Right lung (tissue), 5 donors: ENCODE data around the gene COL26A1. TPM values are rescaled to one million over a fixed set of nuclear protein-coding genes. Genes with fewer than 3 reads are reported as not detected.

ENCODE experiments used
- DNase-seq, 2 donors: peaks; one replicate each; pipeline ENCODE4 v3.0.0-alpha.2; 2013
- polyA plus RNA-seq, 5 donors: library from polyadenylated mRNA; unstranded; fragments of 120-200 nt; gene quantifications; one replicate each; pipeline versions ENCODE4 v1.2.1 to v1.2.3, GENCODE V29; 2013; ENCODE audit warnings: inconsistent platforms in 1 of 5, low replicate concordance in 1 of 5; ENCODE audit not compliant: insufficient read length in 5 of 5, insufficient read depth in 1 of 5

The COL26A1 gene
- polyA plus RNA-seq, 5 donors, result 5.9 to 8.6 (median 6.0) TPM

DNA sequence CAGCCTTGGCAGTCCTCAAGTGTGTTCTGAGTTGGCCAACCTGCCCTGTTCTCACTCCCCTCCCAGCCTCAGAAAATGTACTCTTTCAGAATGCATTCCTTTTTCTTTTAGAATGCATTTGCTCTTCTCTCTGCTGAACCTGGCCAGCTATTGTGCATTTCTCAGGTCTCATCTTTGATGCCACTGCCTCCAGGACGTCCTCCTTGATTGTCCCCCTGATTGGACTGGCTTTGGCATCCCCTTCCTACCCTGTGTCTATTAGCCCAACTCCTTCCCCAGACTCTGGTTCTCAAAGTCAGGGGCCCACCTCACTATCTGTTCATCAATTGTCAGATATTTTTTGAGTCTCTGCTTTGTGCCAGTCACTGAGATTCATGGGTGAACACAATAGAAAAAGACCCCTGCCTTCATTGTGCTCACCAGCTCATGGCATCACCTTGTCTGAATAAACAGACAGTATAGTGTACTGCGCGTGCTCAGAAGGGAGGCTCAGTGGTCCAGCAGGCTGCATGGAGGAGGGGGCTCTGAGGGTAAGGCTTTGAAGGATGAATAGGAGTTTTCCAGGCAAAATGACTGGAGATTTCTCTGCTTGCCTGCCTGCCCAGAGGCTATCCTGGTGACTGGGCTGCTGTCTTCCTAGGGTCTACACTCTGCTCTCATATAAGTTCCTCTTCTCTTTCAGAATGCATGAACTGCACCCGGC is 169.9 kb downstream of the COL26A1 start:
- no peak for DNase-seq

DNA sequence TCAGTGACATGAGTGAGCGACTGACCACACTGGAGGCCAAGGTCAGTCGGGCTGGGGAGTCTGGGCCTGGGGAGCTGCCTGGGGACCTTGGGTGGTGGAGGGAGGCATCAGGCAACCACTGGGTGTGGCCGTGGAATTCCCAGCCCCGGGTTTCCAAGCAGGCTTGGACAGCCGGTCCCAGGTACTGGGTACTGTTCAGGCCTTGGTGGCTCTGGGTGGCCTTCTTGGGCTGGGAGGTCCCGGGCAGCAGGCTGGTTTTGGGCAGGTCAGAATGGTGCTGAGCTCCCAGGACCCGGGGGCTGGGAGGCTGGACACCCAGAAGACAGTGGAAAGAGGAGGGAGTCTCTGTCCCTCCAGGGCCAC is 170.4 kb downstream of the COL26A1 start:
- DNase-seq, result no peak

GRCh38 chr7:101534015-101534803 is 171.5 kb downstream of the COL26A1 start:
- no peak for DNase-seq

- no peak for DNase-seq
These were observed 172.2 kb downstream of the COL26A1 start for GRCh38 chr7:101534873-101535272.

- DNase-seq, result no peak
These were observed 172.7 kb downstream of the COL26A1 start for GRCh38 chr7:101535351-101535751.

DNA sequence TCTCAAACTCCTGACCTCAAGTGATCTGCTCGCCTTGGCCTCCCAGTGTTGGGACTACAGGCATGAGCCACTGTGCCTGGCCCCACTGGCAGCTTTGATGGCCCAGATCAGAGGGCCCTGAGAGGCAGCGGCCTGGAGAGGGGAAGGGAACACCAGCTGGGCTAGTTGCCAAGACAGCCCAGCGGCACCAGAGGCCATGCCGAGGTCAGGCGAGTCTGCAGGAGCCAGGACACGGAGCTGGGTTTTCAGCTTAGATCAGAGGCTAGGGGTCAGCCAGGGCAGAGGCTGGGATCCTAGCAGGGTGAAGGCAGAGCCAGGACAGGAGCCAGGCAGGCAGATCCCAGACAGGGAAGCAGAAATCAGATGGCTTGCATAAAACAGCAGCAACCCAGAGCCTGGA is 173.6 kb downstream of the COL26A1 start:
- DNase-seq, result no peak

DNA sequence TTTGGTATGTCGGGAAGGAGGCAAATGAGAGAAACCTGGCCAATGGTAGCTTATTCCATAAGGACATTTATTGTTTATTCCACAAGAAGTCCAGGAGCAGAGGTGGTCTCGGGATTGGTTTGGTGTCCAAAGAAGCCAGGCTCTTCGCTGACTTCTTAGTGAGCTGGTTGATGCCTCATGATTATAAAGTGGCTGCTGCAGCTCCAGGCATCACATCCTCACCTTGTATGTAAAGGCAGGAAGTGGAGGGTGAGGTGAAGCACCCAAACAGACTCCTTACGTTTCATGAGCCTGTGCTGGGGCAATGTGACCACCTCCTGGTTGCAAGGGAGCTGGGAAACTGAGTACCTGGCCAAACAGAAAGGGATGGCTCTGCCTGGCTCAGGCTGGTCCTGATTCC is 174.0 kb downstream of the COL26A1 start:
- no peak for DNase-seq

DNA sequence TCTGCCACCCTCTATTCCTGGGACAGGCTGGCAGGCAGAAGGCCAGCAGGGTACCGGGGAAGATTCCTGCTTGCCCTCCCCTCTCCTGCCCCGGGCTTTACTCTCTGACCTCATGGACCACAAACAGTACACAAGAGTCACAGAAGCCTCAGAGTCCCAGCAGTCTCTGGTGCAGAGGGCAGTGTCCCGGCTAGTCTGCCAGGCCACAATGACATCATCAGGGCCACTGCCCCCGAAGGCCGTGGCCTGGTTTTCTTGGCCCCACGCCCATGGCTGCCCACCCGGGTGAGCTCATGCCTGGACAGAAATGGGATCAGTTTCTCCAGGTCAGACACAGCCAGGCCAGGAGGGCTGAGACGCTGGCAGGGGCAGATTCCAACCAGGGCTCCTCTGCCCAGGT is 174.5 kb downstream of the COL26A1 start:
- DNase-seq, result no peak

DNA sequence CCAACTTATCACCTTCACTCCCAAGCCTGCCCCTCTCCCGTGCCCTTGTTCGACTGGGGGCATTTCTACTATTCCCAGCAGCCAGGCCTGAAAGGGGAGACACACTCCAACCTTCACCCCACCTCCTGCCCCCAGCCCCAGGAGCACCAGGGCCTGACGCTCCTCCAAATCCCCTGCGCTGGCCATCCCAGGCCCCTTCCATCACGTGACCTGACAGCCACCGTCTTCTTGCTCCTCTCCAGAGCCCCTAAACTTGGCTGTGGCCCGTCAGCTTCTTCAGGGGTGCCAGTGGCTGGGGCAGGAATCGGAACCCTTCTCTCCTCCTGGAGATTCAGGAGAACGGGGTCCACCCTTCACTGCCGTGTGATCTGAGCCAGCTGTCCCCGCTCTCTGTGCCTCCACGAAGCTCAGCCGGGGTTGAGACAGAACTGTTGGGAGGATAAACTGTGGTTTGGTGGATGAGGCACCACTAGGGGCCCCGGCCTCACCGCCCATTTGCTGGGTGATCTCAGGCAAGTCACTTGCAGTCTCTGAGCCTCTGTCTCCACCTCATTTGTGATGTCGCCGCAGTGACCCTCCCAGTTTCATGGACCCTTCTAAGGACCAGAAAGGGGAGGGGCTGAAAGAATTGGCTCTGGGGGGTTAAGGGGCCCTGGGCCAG is 175.4 kb downstream of the COL26A1 start:
- no peak for DNase-seq

DNA sequence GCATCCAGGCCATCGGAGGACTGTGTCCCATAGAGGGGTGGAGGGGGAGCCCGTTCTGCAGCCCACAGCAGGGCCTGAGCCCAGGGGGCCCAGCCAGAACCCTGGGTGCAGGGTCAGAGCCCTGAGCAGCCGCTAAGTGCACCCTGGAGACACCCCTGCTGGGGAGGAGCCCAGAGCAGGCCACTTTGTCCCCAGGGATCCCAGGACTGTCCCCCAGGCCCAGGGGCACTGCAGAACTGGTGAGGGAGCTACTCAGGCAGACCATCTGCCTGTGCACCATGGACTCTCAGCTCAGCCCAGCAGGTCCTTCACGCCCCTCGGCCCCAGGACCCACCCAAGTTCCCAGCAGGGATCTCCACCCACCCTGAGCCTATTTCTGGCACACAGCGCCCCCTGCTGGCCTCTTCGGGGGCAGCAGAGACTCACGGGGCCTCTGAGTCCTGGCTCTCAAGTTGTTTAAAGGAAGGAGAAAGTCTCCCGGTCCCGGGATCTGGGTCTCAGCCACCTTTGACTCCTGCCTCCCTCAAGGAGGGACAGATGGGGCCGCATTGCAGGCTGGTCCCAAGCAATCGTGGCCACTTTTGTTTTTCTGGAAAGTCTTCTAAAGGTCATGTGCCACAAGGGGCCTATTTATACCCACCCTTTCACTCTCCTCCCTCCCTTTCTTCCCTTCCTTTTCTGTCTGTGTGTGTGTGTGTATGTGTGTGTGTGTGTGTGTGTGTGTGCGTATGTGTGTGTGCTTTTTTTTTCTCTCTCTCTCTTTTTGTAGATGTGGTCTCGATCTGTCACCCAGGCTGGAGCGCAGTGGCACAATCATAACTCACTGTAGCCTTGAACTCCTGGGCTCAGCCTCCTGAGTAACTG is 176.2 kb downstream of the COL26A1 start:
- peak; percentile 47 to 64 for DNase-seq

DNA sequence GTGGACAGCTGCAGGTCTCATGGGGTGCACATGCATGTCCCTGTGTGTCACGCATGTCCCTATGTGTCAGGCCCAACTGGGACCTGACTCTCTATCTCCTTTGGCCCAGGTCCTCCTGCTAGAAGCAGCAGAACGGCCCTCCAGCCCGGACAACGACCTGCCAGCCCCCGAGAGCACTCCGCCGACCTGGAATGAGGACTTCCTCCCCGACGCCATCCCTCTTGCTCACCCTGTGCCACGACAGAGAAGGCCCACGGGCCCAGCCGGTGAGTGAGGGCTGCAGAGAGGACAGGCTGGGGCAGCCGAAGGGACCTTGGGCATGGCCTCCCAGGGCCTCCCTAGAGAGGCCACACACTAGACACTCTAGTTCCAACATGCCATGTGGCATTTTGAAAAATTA is 177.1 kb downstream of the COL26A1 start:
- no peak for DNase-seq

GRCh38 chr7:101542527-101543241 is 180.0 kb downstream of the COL26A1 start:
- DNase-seq, result no peak

- DNase-seq, result no peak
These were observed 180.6 kb downstream of the COL26A1 start for GRCh38 chr7:101543242-101543766.

DNA sequence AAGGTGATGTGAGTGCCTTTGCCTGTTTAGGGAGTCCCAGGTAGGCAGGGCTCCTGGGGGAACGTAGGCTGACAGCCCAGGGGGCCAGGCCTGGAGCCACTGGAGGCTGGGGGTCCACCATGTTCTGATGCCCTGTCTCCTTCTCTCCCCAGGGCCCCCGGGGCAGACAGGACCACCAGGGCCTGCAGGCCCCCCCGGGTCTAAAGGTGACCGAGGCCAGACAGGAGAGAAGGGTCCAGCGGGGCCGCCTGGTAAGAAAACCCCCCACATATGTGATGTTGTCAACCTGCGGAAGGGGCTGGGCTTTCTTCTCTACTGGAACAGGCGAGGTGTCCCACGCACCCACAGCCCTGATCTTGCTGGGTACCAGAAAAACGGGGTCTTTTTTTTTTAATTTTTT is 181.2 kb downstream of the COL26A1 start:
- DNase-seq, result no peak

DNA sequence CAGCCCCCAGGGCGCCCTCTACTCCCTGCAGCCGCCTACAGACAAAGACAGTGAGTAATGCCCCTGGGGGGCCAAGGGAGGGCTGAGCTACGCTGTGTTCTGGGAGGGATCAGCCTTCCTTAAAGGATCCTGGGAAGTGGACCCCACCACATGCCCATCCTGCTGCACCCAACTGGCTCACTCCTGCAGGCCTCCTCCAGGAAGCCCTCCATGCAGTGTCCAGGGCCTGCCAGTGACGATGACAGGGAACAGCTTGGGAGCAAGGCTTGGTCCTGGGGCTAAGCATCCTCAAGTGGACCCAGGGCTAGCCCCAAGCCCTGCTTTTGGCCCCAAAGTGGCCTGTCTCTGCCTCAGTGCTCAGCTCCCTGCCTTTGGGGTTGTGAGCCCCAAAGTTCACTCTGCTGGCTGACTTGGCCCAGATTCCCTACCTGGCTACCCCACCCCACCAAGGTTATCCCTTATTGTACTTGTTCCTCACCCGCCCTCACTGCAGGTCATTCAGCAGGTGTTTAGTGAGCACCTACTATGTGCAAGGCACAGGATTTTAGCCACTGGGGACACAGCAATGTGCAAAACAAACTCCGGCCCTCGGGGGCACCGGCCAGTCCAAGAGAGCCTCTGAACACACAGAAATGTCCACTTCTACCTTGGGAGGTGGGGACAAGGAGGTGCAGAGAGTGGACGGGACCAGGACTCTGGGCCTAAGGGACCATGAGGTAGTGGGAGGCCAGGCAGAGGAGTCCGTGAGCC is 182.9 kb downstream of the COL26A1 start:
- no peak for DNase-seq

- no peak for DNase-seq
These were observed 183.7 kb downstream of the COL26A1 start for GRCh38 chr7:101546308-101546936.

- DNase-seq, result no peak
These were observed 184.6 kb downstream of the COL26A1 start for GRCh38 chr7:101547022-101547915.

DNA sequence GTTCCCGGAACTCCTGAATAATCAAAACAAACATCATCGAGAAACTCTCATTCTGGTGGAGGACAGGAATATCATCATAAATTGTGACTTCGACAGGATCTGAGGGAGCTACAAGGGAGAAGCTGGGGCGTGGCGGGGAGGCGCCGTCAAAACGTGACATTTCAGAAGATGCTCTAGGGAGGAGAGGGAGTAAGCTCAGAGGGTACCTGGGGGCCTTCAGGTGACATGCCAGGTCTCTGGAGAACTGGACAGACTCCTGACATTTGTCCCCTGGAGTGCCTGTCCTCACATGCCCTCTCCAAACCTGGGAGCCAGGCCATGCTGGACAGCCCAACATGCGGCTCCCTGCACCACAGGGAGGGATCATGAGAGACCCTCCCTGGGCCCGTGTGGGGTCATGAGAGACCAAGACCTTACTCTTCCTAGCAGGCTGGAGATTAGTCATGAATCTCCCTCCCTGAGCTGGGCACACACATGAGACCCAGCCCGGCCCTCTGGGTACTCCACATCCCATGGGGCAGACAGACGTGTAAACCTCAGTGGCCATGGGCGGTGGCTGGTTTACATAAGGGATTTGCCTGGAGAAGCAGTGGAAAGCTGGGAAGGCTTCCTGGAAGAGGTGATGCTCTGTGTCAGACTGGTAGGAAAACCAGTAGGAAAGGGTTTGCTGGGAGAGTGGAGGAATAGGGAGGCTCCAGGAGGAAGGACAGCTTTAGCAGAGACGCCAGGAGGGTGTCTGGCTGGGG is 185.4 kb downstream of the COL26A1 start:
- DNase-seq, result no peak
